GM12801 (cell line): ENCODE results near the gene BAIAP2.

ENCODE experiments used
- CTCF ChIP-seq: IDR thresholded peaks from one replicate; pipeline ENCODE4 v1.5.1; 2011; ENCODE audit warnings: control low read depth; ENCODE audit not compliant: insufficient read length; ENCODE audit errors: extremely low read depth

Gene BAIAP2

GRCh38 chr17:81003711-81004475 lies 31.1 kb upstream of the BAIAP2 start:
- no peak for TF ChIP-seq CTCF

GRCh38 chr17:81006891-81007290 lies 28.1 kb upstream of the BAIAP2 start:
- TF ChIP-seq CTCF = no peak

GRCh38 chr17:81008140-81008539 lies 26.8 kb upstream of the BAIAP2 start:
- no peak for TF ChIP-seq CTCF

- TF ChIP-seq CTCF = no peak
Measured at GRCh38 chr17:81009136-81009535, 25.8 kb upstream of the BAIAP2 start.

- TF ChIP-seq CTCF = no peak
Measured at GRCh38 chr17:81010935-81011334, 24.0 kb upstream of the BAIAP2 start.

GRCh38 chr17:81011951-81012350 lies 23.0 kb upstream of the BAIAP2 start:
- no peak for TF ChIP-seq CTCF

- TF ChIP-seq CTCF = no peak
Measured at GRCh38 chr17:81012574-81013447, 22.1 kb upstream of the BAIAP2 start.
